AG09319 (cell line): ENCODE measurements around the gene TTC27.

ENCODE experiments used
- DNase-seq: peaks from one replicate; pipeline ENCODE4 v3.0.0-alpha.2; 2010; ENCODE audit warnings: low read depth; ENCODE audit errors: extremely low read depth
- TF ChIP-seq, protein P1 (sequence below): IDR thresholded peaks from 2 replicates; pipeline ENCODE4 v1.5.1; 2011; ENCODE audit warnings: low read depth, mild to moderate bottlenecking, inconsistent platforms, low read length, moderate library complexity

TTC27 gene

DNA sequence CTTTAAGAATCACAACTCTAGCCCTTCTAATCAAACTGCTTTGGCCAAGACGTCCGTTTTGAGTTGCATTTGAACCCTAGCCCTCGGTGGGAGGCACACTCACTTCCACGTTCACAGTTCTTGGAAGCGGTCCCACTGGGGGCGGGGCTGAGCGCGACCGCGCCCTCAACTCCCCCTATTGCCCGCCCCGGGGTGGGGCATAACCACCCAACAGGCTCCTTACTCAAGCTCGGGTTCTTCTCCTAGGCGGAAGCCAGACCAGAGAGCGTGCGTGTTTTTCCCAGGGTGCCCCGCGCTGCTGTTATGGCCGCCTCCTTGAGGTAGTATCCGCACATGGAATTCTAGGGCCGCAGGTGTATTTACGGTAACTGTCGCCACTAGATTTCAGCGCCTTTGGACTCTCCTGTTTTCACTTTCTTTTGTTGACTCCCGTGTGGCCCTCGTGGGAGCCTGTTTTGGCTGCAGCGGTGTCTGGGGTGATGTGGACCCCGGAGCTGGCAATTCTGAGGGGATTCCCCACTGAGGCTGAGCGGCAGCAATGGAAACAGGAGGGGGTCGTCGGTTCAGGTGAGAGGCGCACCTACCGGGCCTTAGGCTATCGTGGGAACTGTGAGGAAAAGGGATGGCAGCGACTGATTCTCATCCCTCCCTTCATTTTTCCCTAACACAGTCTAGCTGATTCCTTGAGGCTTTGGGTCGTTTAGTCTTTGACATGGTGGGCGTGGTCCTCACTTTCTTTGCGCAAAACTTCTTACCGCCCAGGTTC is at the start of gene TTC27:
TSS of gene TTC27 (plus strand) at position 237 of the 766 bp plus-strand sequence. CDS start at position 480, 243 bp downstream.
- DNase-seq, result peak; percentile 85
- TF ChIP-seq, protein P1, sequence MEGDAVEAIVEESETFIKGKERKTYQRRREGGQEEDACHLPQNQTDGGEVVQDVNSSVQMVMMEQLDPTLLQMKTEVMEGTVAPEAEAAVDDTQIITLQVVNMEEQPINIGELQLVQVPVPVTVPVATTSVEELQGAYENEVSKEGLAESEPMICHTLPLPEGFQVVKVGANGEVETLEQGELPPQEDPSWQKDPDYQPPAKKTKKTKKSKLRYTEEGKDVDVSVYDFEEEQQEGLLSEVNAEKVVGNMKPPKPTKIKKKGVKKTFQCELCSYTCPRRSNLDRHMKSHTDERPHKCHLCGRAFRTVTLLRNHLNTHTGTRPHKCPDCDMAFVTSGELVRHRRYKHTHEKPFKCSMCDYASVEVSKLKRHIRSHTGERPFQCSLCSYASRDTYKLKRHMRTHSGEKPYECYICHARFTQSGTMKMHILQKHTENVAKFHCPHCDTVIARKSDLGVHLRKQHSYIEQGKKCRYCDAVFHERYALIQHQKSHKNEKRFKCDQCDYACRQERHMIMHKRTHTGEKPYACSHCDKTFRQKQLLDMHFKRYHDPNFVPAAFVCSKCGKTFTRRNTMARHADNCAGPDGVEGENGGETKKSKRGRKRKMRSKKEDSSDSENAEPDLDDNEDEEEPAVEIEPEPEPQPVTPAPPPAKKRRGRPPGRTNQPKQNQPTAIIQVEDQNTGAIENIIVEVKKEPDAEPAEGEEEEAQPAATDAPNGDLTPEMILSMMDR, result no peak

DNA sequence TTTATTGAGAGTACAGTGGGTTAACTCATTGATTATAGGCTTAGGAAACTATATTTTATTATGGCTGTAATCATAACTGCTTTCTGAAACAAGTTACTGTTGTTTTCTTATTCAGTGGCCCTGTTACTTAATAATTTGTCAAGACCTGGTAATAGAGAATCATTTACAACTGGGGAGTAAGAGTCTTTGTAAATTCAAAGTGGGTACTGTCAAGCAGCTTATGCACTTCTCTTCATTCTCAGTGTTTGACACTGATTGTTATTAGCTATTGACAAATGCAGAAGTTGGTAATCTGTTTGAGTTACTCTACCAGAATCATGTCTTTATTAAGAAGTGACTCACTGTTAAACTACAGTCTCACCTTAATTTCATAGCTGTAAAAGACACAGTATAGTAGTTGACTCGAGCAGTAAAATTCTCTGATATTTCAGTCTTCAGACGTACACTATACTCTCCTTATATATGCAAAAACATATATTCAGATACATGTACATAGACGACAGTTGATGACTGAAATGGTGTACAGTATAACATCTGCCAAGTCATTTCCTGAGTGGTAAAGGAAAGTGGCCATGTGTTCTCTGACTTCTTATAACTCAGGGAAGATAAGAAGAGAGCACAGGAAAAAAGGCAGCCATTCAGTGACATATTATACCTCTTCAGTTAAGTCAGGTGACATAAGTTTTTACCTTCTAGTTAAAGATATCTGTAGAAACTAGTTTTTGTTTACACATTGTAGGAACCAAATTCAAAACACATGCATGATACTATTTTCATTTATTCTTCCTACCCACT is 36.0 kb upstream of the TTC27 start:
- TF ChIP-seq, protein P1, result no peak
- DNase-seq, result no peak

- DNase-seq, result no peak
- TF ChIP-seq, protein P1, result no peak
These were observed 33.3 kb upstream of the TTC27 start for GRCh38 chr2:32594573-32594972.

DNA sequence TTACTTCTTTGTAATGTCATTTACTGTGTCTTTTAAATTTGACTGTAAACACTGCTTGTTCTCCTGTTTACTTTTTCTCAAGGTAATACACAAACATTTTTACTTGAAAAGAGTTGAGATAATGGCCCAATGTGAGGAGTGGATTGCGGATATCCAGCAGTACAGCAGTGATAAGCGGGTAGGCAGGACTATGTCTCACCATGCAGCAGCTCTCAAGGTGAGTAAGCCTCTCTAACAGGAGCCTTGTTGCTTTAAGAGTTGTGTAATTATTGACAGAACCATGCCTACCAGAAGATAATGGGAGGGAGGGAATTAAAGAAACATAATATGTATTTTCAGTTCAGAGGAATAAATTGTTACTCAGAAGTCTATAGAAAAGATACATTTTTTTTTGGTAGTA is 16.5 kb upstream of the TTC27 start:
- DNase-seq, result no peak
- TF ChIP-seq, protein P1, result no peak

GRCh38 chr2:32611771-32612170 is 16.1 kb upstream of the TTC27 start:
- DNase-seq, result no peak
- TF ChIP-seq, protein P1, result no peak

GRCh38 chr2:32614084-32614483 is 13.8 kb upstream of the TTC27 start:
- TF ChIP-seq, protein P1, result no peak
- no peak for DNase-seq

- DNase-seq, result no peak
- TF ChIP-seq, protein P1, result no peak
These were observed 10.2 kb upstream of the TTC27 start for GRCh38 chr2:32617599-32618189.
